Measurements from ENCODE around the gene KLF5. TPM values are rescaled to one million over a fixed set of nuclear protein-coding genes. Genes with fewer than 3 reads are reported as not detected.

KLF5 gene
- total and polyA plus RNA-seq, 2 of the 4 experiments (the other 2 are of a cell fraction), result 5.4 to 8.8 TPM

DNA sequence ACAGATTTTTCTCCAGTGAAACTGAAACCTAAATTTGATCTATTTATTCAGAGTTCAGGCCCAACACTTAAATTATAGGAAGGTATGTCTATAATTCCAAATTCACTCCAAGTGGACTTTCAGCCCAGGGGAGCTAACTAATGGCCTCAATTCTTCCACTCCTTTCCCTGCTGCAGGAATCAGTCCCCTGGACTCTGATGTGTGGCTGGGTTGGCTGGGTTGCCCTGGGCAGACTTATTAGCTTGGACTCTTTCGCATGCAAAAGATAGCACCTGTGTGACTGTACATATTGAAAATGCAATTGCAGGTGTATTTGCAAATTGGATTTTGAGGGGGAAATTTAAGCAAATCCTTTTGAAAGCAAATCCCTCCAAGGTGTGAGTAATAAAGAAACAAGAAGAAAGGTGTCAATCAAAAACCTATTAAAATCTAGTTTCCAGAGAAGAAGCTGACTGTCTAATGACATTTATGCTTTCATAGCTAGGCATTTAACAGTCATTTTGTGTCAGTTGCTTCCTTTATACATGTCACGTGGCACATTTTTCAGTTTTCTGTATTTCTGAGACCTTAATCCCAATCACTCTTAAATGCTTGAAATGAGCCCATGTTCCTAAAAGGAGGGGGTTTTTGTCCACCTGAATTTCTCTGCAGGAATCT is 42.7 kb downstream of the KLF5 start:
- BruUV-seq (replicated peaks), result no TSS peak
- no peaks in the 10 kb centered on the region for H3K79me1 ChIP-seq (ENCODE audit: low read depth in 1 of 2, low read length in 2 of 2)
- dilution Hi-C loops (cut with HindIII; ENCODE audit: low sequenced_read_pairs, unreplicated experiment) (no loop called here), in situ Hi-C loops (cut with MboI; ENCODE audit: low sequenced_read_pairs) (no loop called here), intact Hi-C loops (cut with micrococcal nuclease) (no loop called here)
- H3K27ac ChIP-seq (ENCODE audit: insufficient read depth, low read length), result no peak overlapping the region
- H3K9ac ChIP-seq (ENCODE audit: low read depth, low read length), result no peak overlapping the region
- H4K20me1 ChIP-seq (ENCODE audit: insufficient read depth, low read length), result no peaks in the 10 kb centered on the region
- CTCF ChIA-PET, result no interaction called here
- no peak overlapping the region for H3K4ac ChIP-seq (ENCODE audit: low read depth, low read length)
- no peak for TF ChIP-seq RFX5 (IDR thresholded peaks at IDR 0.05; ENCODE audit: low read depth, low read length)
- TF ChIP-seq CHD1 (IDR thresholded peaks at IDR 0.05; ENCODE audit: low read depth, low read length), result no peak
- no peak for TF ChIP-seq SMC3 (IDR thresholded peaks at IDR 0.05; ENCODE audit: low read depth, low read length)
- no peak for TF ChIP-seq MAFK (IDR thresholded peaks at IDR 0.05; ENCODE audit: low read depth, low read length)
- TF ChIP-seq, protein P1, sequence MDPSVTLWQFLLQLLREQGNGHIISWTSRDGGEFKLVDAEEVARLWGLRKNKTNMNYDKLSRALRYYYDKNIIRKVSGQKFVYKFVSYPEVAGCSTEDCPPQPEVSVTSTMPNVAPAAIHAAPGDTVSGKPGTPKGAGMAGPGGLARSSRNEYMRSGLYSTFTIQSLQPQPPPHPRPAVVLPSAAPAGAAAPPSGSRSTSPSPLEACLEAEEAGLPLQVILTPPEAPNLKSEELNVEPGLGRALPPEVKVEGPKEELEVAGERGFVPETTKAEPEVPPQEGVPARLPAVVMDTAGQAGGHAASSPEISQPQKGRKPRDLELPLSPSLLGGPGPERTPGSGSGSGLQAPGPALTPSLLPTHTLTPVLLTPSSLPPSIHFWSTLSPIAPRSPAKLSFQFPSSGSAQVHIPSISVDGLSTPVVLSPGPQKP (IDR thresholded peaks at IDR 0.05; ENCODE audit: borderline replicate concordance, low read depth, low read length), result no peak
- no peak for TF ChIP-seq CTCF (conservative IDR thresholded peaks at IDR 0.05; ENCODE audit: low read depth, low read length)
- no peak for TF ChIP-seq USF2 (IDR thresholded peaks at IDR 0.05; ENCODE audit: low read depth, low read length)
- TF ChIP-seq RCOR1 (IDR thresholded peaks at IDR 0.05; ENCODE audit: insufficient replicate concordance, low read length), result no peak
- no peak for TF ChIP-seq CEBPB (IDR thresholded peaks at IDR 0.05; ENCODE audit: low read depth, low read length)
- TF ChIP-seq MXI1 (IDR thresholded peaks at IDR 0.05; ENCODE audit: borderline replicate concordance, low read depth, low read length), result no peak
- TF ChIP-seq NFE2L2 (IDR thresholded peaks at IDR 0.05; ENCODE audit: low read depth, low read length), result no peak
- no peaks in the 10 kb centered on the region for H3K27me3 ChIP-seq (ENCODE audit: control insufficient read depth, insufficient read depth, low read length)
- no peak overlapping the region for H3K14ac ChIP-seq (replicated peaks; ENCODE audit: low read depth, low read length)
- no peak overlapping the region for H2BK120ac ChIP-seq (ENCODE audit: low read depth, low read length)
- H2AK5ac ChIP-seq (ENCODE audit: low read depth, low read length), result no peak overlapping the region
- no peak overlapping the region for H4K5ac ChIP-seq (ENCODE audit: low read depth, low read length)
- no peaks in the 10 kb centered on the region for H3K36me3 ChIP-seq (ENCODE audit: control insufficient read depth, insufficient read depth, low read length)
- no peak overlapping the region for H2AK9ac ChIP-seq (replicated peaks; ENCODE audit: low read depth, low read length, poor library complexity)
- H3K56ac ChIP-seq (ENCODE audit: extremely low read depth, insufficient read depth, low read length), result no peak overlapping the region
- 100% methylated on average over 1 of the region's 2 CpGs; no CpG with 5 or more reads in 1 of the 2 experiments for WGBS, 2 experiments (ENCODE audit: extremely low coverage in 2 of 2, insufficient read length in 1 of 2)
- H3K4me3 ChIP-seq (ENCODE audit: insufficient read depth, low read depth, low read length), result no peak overlapping the region
- H3K23ac ChIP-seq (ENCODE audit: low read depth, low read length), result no peak overlapping the region
- no peak overlapping the region for H4K91ac ChIP-seq (ENCODE audit: insufficient read depth, low read depth, low read length)
- no peak overlapping the region for H3K18ac ChIP-seq (ENCODE audit: low read depth, low read length)
- H3K9me1 ChIP-seq (ENCODE audit: insufficient read depth, low read length), result no peaks in the 10 kb centered on the region
- H2BK20ac ChIP-seq (ENCODE audit: low read depth, low read length), result no peak overlapping the region
- H3K4me2 ChIP-seq (ENCODE audit: low read depth, low read length), result no peak overlapping the region
- no peaks in the 10 kb centered on the region for H3K9me3 ChIP-seq (ENCODE audit: control insufficient read depth, insufficient read depth, low read length)
- DNase-seq (no peak), ATAC-seq (ENCODE audit: low read depth) (no peak)
- no peak overlapping the region for H2AFZ ChIP-seq (replicated peaks; ENCODE audit: low read length, poor library complexity)
- H4K8ac ChIP-seq (ENCODE audit: low read depth in 2 of 2, low read length in 2 of 2), result no peak overlapping the region
- H2BK5ac ChIP-seq (ENCODE audit: low read depth, low read length, poor library complexity, severe bottlenecking), result no peak overlapping the region
- POLR2A ChIA-PET (ENCODE audit: unreplicated experiment), result no interaction called here
- no peak overlapping the region for H2BK15ac ChIP-seq (ENCODE audit: low read depth, low read length)
- no peaks in the 10 kb centered on the region for H3K4me1 ChIP-seq (ENCODE audit: control insufficient read depth, insufficient read depth, low read length)
